Osteoblast (primary cell): ENCODE data around the gene FRMD4A. TPM values are rescaled to one million over a fixed set of nuclear protein-coding genes. Genes with fewer than 3 reads are reported as not detected.

ENCODE experiments used
- DNase-seq: peaks from one replicate; pipeline ENCODE4 v3.0.0; 2011; ENCODE audit warnings: low spot score, mixed read lengths; ENCODE audit not compliant: insufficient read length; ENCODE audit errors: missing footprints
- H2AFZ ChIP-seq: 2 replicates; pipeline ENCODE4 v1.6.0; 2011; ENCODE audit warnings: mild to moderate bottlenecking, low read length
- H3K27ac ChIP-seq: 2 replicates; pipeline ENCODE4 v1.5.1; 2011; ENCODE audit warnings: mild to moderate bottlenecking, low read depth, low read length, moderate library complexity
- H3K27me3 ChIP-seq: 2 replicates; pipeline ENCODE4 v1.6.0; 2012; ENCODE audit warnings: mild to moderate bottlenecking, control low read depth, inconsistent platforms, low read length, moderate library complexity; ENCODE audit not compliant: insufficient read depth
- H3K36me3 ChIP-seq: 2 replicates; pipeline ENCODE4 v1.5.1; 2011; ENCODE audit warnings: mild to moderate bottlenecking, low read length, control low read depth, moderate library complexity; ENCODE audit not compliant: insufficient read depth
- H3K4me1 ChIP-seq: 2 replicates; pipeline ENCODE4 v1.5.1; 2011; ENCODE audit warnings: mild to moderate bottlenecking, low read length, control low read depth, moderate library complexity; ENCODE audit not compliant: insufficient read depth
- H3K4me2 ChIP-seq: 2 replicates; pipeline ENCODE4 v1.6.0; 2011; ENCODE audit warnings: mild to moderate bottlenecking, low read length; ENCODE audit not compliant: insufficient read depth
- H3K4me3 ChIP-seq: fragments of 200-600 bp; sonication (generic); 3 replicates; pipeline ENCODE4 v1.5.1; 2012; ENCODE audit warnings: mild to moderate bottlenecking, low read length, inconsistent platforms; ENCODE audit not compliant: insufficient read depth
- H3K79me2 ChIP-seq: 2 replicates; pipeline ENCODE4 v1.6.0; 2012; ENCODE audit warnings: mild to moderate bottlenecking, low read length, control low read depth, inconsistent platforms; ENCODE audit not compliant: insufficient read depth
- H3K9me3 ChIP-seq: 2 replicates; pipeline ENCODE4 v1.5.1; 2011; ENCODE audit warnings: low read depth, low read length, control low read depth
- H4K20me1 ChIP-seq: 2 replicates; pipeline ENCODE4 v1.6.0; 2012; ENCODE audit warnings: mild to moderate bottlenecking, low read length, control low read depth; ENCODE audit not compliant: insufficient read depth
- total RNA-seq: library from RNA; depleted of rRNA; stranded (reverse); fragments of >200 nt; gene quantifications from 2 replicates; pipeline ENCODE4 v1.2.3, GENCODE V29; 2012
- TF ChIP-seq, protein P1 (sequence below): IDR thresholded peaks from 2 replicates; pipeline ENCODE4 v1.5.1; 2011; ENCODE audit warnings: mild to moderate bottlenecking, low read depth, low read length, moderate library complexity; ENCODE audit errors: extremely low read depth

Gene FRMD4A
- total RNA-seq, 1 donor: 41.3 TPM

DNA sequence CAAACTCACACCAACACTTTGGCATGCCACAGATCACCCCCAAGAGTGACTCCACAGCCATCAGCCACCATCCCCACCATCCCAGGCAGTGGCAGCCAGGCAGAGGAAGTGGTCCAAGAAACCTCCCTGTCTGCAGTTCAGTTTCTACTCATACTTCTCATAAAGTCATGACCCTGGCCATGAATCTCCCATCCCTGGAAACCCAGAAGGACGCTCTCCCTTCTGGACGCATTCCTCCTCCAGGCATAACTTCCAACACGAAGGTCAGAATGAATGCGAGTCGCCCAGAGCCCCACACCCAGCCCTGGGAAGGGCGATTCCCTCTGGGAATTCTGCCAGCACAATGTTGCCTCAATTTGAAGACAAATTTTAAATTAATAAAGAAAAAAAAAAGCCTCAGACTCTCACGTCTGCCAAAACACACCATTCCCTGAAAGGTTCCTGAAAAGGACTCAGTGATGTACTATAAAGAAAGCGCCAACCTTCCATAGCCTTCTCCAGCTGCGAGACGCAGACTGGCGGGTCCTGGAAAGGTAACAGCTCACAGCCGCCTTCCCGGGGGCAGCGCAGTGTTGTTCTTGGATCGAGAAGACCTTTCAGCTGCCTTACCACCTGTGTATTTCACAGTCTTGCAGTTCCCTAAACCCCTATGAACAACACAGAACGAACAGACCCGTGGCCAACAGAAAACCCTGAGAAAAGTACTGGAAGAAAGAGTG lies 307.6 kb downstream of the FRMD4A start:
- DNase-seq: peak; percentile 35
- TF ChIP-seq, protein P1, sequence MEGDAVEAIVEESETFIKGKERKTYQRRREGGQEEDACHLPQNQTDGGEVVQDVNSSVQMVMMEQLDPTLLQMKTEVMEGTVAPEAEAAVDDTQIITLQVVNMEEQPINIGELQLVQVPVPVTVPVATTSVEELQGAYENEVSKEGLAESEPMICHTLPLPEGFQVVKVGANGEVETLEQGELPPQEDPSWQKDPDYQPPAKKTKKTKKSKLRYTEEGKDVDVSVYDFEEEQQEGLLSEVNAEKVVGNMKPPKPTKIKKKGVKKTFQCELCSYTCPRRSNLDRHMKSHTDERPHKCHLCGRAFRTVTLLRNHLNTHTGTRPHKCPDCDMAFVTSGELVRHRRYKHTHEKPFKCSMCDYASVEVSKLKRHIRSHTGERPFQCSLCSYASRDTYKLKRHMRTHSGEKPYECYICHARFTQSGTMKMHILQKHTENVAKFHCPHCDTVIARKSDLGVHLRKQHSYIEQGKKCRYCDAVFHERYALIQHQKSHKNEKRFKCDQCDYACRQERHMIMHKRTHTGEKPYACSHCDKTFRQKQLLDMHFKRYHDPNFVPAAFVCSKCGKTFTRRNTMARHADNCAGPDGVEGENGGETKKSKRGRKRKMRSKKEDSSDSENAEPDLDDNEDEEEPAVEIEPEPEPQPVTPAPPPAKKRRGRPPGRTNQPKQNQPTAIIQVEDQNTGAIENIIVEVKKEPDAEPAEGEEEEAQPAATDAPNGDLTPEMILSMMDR: no peak
- H3K4me2 ChIP-seq: peak overlapping the region; percentile 68

DNA sequence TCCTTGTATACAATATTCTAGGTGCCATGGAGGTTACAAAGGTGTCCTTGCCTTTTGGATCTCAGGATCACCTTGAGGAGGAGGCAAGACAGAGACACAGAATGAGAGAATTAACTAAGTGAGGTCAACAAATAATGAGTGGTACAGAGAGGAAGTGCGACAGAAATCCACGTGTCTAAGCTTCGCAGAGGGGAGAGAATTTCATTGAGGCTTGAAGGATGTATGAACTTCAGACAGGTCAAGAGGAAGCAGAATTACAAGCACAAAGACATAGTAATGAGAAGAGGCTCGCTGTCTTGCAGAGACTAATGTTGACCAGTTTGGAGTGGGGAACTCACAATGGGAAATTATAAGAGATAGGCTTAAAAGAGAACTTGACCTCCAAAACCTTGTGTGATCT lies 308.7 kb downstream of the FRMD4A start:
- no peaks in the 10 kb centered on the region for H3K36me3 ChIP-seq
- H3K27me3 ChIP-seq: peaks cover 3% of the 10 kb centered on the region
- no peak overlapping the region for H2AFZ ChIP-seq
- peaks cover 16% of the 10 kb centered on the region for H3K4me1 ChIP-seq
- TF ChIP-seq, protein P1: no peak
- H3K4me2 ChIP-seq: no peak overlapping the region
- H3K79me2 ChIP-seq: no peaks in the 10 kb centered on the region
- no peaks in the 10 kb centered on the region for H3K9me3 ChIP-seq
- DNase-seq: no peak
- no peak overlapping the region for H3K27ac ChIP-seq
- H3K4me3 ChIP-seq: no peak overlapping the region
- H4K20me1 ChIP-seq: no peaks in the 10 kb centered on the region

More for the DNA sequence above, 307.6 kb downstream of the FRMD4A start:
- Histone ChIP-seq H3K4me3 (peak overlapping the region; percentile 8), H3K27ac (no peak overlapping the region), H2AFZ (peak overlapping the region; percentile 44), H3K36me3 (no peaks in the 10 kb centered on the region), H3K27me3 (peaks cover 3% of the 10 kb centered on the region), H3K9me3 (no peaks in the 10 kb centered on the region), H3K79me2 (no peaks in the 10 kb centered on the region), H4K20me1 (no peaks in the 10 kb centered on the region), H3K4me1 (peaks cover 16% of the 10 kb centered on the region)

DNA sequence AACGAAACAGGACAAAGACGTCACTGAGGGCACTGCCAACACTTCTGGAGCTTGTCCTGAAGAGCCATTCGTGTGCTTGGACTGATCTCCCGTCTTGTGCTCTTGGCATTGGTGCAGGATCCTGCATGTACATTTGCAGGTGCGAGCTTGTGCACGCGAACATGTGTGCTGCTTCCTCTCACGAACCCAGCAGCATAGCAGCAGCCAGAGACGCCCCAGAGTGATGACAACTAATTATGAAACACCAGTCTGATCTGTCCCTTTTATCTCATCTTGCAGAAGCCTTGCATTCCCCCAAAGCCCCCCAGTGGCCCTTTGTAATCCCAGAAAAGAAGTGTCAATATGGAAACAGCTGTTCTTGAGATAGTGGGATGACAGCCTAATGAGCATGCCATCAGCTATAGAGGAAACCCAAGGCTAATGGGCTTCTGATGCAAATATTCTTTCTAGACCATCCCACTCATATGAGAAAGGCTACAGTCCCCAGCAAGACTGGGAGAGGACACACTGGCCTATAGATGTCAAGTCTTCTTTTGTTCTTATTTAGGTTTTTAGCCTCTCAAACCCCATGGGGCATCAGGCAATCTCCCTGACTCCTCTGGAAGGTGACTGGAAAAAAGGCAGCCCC lies 310.6 kb downstream of the FRMD4A start:
- H3K4me3 ChIP-seq: no peak overlapping the region
- no peaks in the 10 kb centered on the region for H4K20me1 ChIP-seq
- H3K4me1 ChIP-seq: peaks cover 16% of the 10 kb centered on the region
- H3K36me3 ChIP-seq: no peaks in the 10 kb centered on the region
- TF ChIP-seq, protein P1: no peak
- H3K27ac ChIP-seq: no peak overlapping the region
- H3K9me3 ChIP-seq: no peaks in the 10 kb centered on the region
- peak; percentile 19 for DNase-seq
- H3K79me2 ChIP-seq: no peaks in the 10 kb centered on the region
- no peak overlapping the region for H2AFZ ChIP-seq
- H3K27me3 ChIP-seq: peaks cover 3% of the 10 kb centered on the region
- H3K4me2 ChIP-seq: no peak overlapping the region

DNA sequence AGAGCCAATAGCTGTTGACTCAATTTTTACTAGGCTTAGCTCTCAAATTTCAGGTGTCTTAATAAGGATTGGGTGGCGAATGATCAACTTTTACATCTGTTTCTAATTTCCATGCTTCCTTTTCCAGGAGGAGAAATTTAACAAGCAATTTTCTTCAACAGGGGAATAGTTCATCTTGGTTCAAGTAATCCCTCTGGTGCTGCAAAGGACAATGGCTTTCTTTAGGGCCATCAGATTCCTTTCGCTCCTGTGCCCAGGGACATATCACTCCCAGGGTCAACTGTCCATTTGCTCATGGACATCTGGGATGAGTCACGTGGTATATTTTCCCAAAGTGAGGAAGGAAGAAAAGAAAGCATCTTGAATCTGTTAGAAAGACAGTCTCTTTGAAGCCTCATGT lies 313.3 kb downstream of the FRMD4A start:
- TF ChIP-seq, protein P1: no peak
- H3K27ac ChIP-seq: no peak overlapping the region
- no peaks in the 10 kb centered on the region for H3K9me3 ChIP-seq
- H3K4me2 ChIP-seq: no peak overlapping the region
- H2AFZ ChIP-seq: no peak overlapping the region
- H4K20me1 ChIP-seq: no peaks in the 10 kb centered on the region
- no peaks in the 10 kb centered on the region for H3K27me3 ChIP-seq
- H3K36me3 ChIP-seq: no peaks in the 10 kb centered on the region
- no peak overlapping the region for H3K4me3 ChIP-seq
- H3K79me2 ChIP-seq: no peaks in the 10 kb centered on the region
- DNase-seq: no peak
- no peaks in the 10 kb centered on the region for H3K4me1 ChIP-seq
